Neural progenitor cell (in vitro differentiated cells): ENCODE measurements around the gene FMO4. TPM values are rescaled to one million over a fixed set of nuclear protein-coding genes. Genes with fewer than 3 reads are reported as not detected.

Experiments
- DNase-seq: peaks from one replicate; pipeline ENCODE4 v3.0.0-alpha.2; 2016; ENCODE audit warnings: low spot score
- H2AFZ ChIP-seq: fragments of 200-600 bp; sonication (generic); replicated peaks from 2 replicates; pipeline ENCODE4 v1.6.1; 2016; ENCODE audit warnings: antibody characterized with exemption
- H3F3A ChIP-seq: fragments of 200-600 bp; sonication (generic); 2 replicates; pipeline ENCODE4 v1.6.1; 2016; ENCODE audit warnings: antibody characterized with exemption, low read depth
- H3K27ac ChIP-seq: fragments of 200-600 bp; sonication (generic); 2 replicates; pipeline ENCODE4 v1.5.1; 2016; ENCODE audit warnings: mild to moderate bottlenecking
- H3K27me3 ChIP-seq: fragments of 200-600 bp; sonication (generic); 2 replicates; pipeline ENCODE4 v1.6.1; 2016; ENCODE audit warnings: mild to moderate bottlenecking, moderate library complexity
- H3K36me3 ChIP-seq: fragments of 200-600 bp; sonication (generic); 2 replicates; pipeline ENCODE4 v1.5.1; 2016
- H3K4me1 ChIP-seq: fragments of 200-600 bp; sonication (generic); 2 replicates; pipeline ENCODE4 v1.6.1; 2016; ENCODE audit warnings: mixed run types
- H3K4me2 ChIP-seq: fragments of 200-600 bp; sonication (generic); 2 replicates; pipeline ENCODE4 v1.6.1; 2016
- H3K4me3 ChIP-seq: fragments of 200-600 bp; sonication (generic); 2 replicates; pipeline ENCODE4 v1.5.1; 2016
- H3K79me2 ChIP-seq: fragments of 200-600 bp; sonication (generic); 2 replicates; pipeline ENCODE4 v1.6.1; 2016; ENCODE audit warnings: low read depth
- H3K9ac ChIP-seq: fragments of 200-600 bp; sonication (generic); 2 replicates; pipeline ENCODE4 v1.6.1; 2016
- H3K9me3 ChIP-seq: fragments of 200-600 bp; sonication (generic); 2 replicates; pipeline ENCODE4 v1.5.1; 2016; ENCODE audit warnings: low read depth
- H4K20me1 ChIP-seq: fragments of 200-600 bp; sonication (generic); 2 replicates; pipeline ENCODE4 v1.6.1; 2016; ENCODE audit warnings: low read depth
- H3K27ac Mint-ChIP-seq: 3 replicates; pipeline ENCODE4 v1.8.0; 2021; ENCODE audit warnings: mixed read lengths
- H3K27me3 Mint-ChIP-seq: 2 replicates; pipeline ENCODE4 v1.8.0; 2022; ENCODE audit warnings: low read depth, mild to moderate bottlenecking, inconsistent platforms, moderate library complexity, mixed read lengths; ENCODE audit not compliant: insufficient read depth
- H3K36me3 Mint-ChIP-seq: 3 replicates; pipeline ENCODE4 v1.8.0; 2021; ENCODE audit warnings: mixed read lengths
- H3K4me1 Mint-ChIP-seq: 3 replicates; pipeline ENCODE4 v1.8.0; 2021; ENCODE audit warnings: mixed read lengths
- H3K4me3 Mint-ChIP-seq: 3 replicates; pipeline ENCODE4 v1.8.0; 2021; ENCODE audit warnings: mild to moderate bottlenecking, moderate library complexity, mixed read lengths
- H3K9me3 Mint-ChIP-seq: 3 replicates; pipeline ENCODE4 v1.8.0; 2020; ENCODE audit warnings: mixed read lengths
- CTCF ChIP-seq: fragments of 200-600 bp; sonication (generic); IDR thresholded peaks from 2 replicates; pipeline ENCODE4 v1.5.1; 2017; ENCODE audit warnings: antibody characterized with exemption, mild to moderate bottlenecking
- EZH2 ChIP-seq: fragments of 200-600 bp; sonication (generic); IDR thresholded peaks from 2 replicates; pipeline ENCODE4 v1.6.1; 2017; ENCODE audit warnings: antibody characterized with exemption, mild to moderate bottlenecking, moderate library complexity
- EZH2phosphoT487 ChIP-seq: fragments of 200-600 bp; sonication (generic); IDR thresholded peaks from 2 replicates; pipeline ENCODE4 v1.6.1; 2017; ENCODE audit warnings: antibody characterized with exemption
- total RNA-seq: library from RNA; depleted of rRNA; stranded (reverse); fragments of >200 nt; gene quantifications from 2 replicates; pipeline ENCODE4 v1.2.3, GENCODE V29; 2015; ENCODE audit warnings: low replicate concordance

The FMO4 gene
- total RNA-seq, 1 donor from 2014 or later, result 8.3 TPM

GRCh38 chr1:171344473-171344820 lies 30.5 kb downstream of the FMO4 start:
- no peaks in the 10 kb centered on the region for H3K27me3 Mint-ChIP-seq
- Histone ChIP-seq H3K27me3 (no peaks in the 10 kb centered on the region), H4K20me1 (no peaks in the 10 kb centered on the region), H3K79me2 (no peaks in the 10 kb centered on the region), H3K4me2 (no peak overlapping the region), H3K9me3 (peaks cover 3% of the 10 kb centered on the region), H3K36me3 (no peaks in the 10 kb centered on the region), H3K27ac (no peak overlapping the region), H2AFZ (no peak overlapping the region), H3K9ac (no peak overlapping the region), H3F3A (no peaks in the 10 kb centered on the region), H3K4me1 (no peaks in the 10 kb centered on the region), H3K4me3 (no peak overlapping the region)
- H3K27ac Mint-ChIP-seq, result no peak overlapping the region
- H3K36me3 Mint-ChIP-seq, result no peaks in the 10 kb centered on the region
- peaks cover 6% of the 10 kb centered on the region for H3K9me3 Mint-ChIP-seq
- DNase-seq, result no peak
- peaks cover 5% of the 10 kb centered on the region for H3K4me1 Mint-ChIP-seq
- no peak overlapping the region for H3K4me3 Mint-ChIP-seq
- TF ChIP-seq CTCF (no peak), EZH2phosphoT487 (no peak), EZH2 (no peak)

GRCh38 chr1:171345536-171345935 lies 31.6 kb downstream of the FMO4 start:
- H3K4me1 Mint-ChIP-seq, result peaks cover 5% of the 10 kb centered on the region
- no peak for DNase-seq
- Histone ChIP-seq H3K79me2 (no peaks in the 10 kb centered on the region), H3K4me2 (no peak overlapping the region), H3F3A (no peaks in the 10 kb centered on the region), H3K9me3 (peaks cover 3% of the 10 kb centered on the region), H3K27me3 (no peaks in the 10 kb centered on the region), H3K4me3 (no peak overlapping the region), H4K20me1 (no peaks in the 10 kb centered on the region), H3K4me1 (no peaks in the 10 kb centered on the region), H3K9ac (no peak overlapping the region), H3K36me3 (no peaks in the 10 kb centered on the region), H2AFZ (no peak overlapping the region), H3K27ac (no peak overlapping the region)
- no peak overlapping the region for H3K4me3 Mint-ChIP-seq
- H3K36me3 Mint-ChIP-seq, result peaks cover 2% of the 10 kb centered on the region
- TF ChIP-seq EZH2, result no peak
- H3K27me3 Mint-ChIP-seq, result peaks cover 4% of the 10 kb centered on the region
- no peak overlapping the region for H3K27ac Mint-ChIP-seq
- peaks cover 9% of the 10 kb centered on the region for H3K9me3 Mint-ChIP-seq

DNA sequence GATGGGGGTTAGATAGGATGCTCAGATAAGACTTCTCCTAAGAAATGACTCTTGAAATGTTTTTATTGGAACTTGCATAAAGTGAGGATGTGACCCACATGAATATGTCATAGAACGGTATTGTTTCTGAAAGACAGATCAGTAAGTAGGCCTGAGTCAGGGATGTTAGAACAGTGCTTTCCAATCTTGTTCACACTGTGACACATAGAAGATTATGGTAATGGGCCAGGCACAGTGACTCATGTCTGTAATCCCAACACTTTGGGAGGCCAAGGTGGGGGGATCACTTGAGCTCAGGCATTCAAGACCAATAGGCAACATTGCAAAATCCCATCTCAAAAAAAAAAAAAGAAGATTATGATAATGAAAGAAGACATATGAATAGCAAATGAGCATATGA lies 32.9 kb downstream of the FMO4 start:
- no peak for TF ChIP-seq CTCF
- TF ChIP-seq EZH2phosphoT487, result no peak
- TF ChIP-seq EZH2, result no peak
- H3K27ac Mint-ChIP-seq, result no peak overlapping the region
- peaks cover 2% of the 10 kb centered on the region for H3K36me3 Mint-ChIP-seq
- peaks cover 9% of the 10 kb centered on the region for H3K9me3 Mint-ChIP-seq
- Histone ChIP-seq H3K27me3 (no peaks in the 10 kb centered on the region), H3F3A (no peaks in the 10 kb centered on the region), H2AFZ (no peak overlapping the region), H3K9me3 (peaks cover 3% of the 10 kb centered on the region), H3K4me2 (no peak overlapping the region), H3K27ac (no peak overlapping the region), H3K9ac (no peak overlapping the region), H3K4me3 (no peak overlapping the region), H4K20me1 (no peaks in the 10 kb centered on the region), H3K36me3 (no peaks in the 10 kb centered on the region), H3K79me2 (no peaks in the 10 kb centered on the region), H3K4me1 (no peaks in the 10 kb centered on the region)
- no peak overlapping the region for H3K4me3 Mint-ChIP-seq
- no peak for DNase-seq
- peaks cover 4% of the 10 kb centered on the region for H3K27me3 Mint-ChIP-seq
- peaks cover 5% of the 10 kb centered on the region for H3K4me1 Mint-ChIP-seq

- Histone ChIP-seq H3K27me3 (no peaks in the 10 kb centered on the region), H2AFZ (no peak overlapping the region), H3K9me3 (peaks cover 3% of the 10 kb centered on the region), H3K4me1 (no peaks in the 10 kb centered on the region), H3K4me2 (no peak overlapping the region), H3K4me3 (no peak overlapping the region), H3F3A (no peaks in the 10 kb centered on the region), H3K27ac (no peak overlapping the region), H3K36me3 (no peaks in the 10 kb centered on the region), H3K9ac (no peak overlapping the region), H4K20me1 (no peaks in the 10 kb centered on the region), H3K79me2 (no peaks in the 10 kb centered on the region)
- Mint-ChIP-seq H3K27me3 (peaks cover 4% of the 10 kb centered on the region), H3K9me3 (peaks cover 9% of the 10 kb centered on the region), H3K4me1 (peaks cover 5% of the 10 kb centered on the region), H3K4me3 (no peak overlapping the region), H3K36me3 (peaks cover 2% of the 10 kb centered on the region), H3K27ac (no peak overlapping the region)
- DNase-seq, result no peak
- no peak for TF ChIP-seq EZH2phosphoT487
- TF ChIP-seq CTCF, result no peak
- TF ChIP-seq EZH2, result no peak
These were observed 36.6 kb downstream of the FMO4 start for GRCh38 chr1:171350594-171350993.
